Midbrain (tissue), 1 donor: ENCODE measurements around the gene PTP4A2.
A peak's percentile ranks its signal among the peaks of the same experiment; 100 is the strongest.
"Not testable (repeated sequence)": the region's sequence is repeated elsewhere in the genome, so short reads cannot be mapped to it uniquely, and the experiment has no call there.

Experiments used
- DNase-seq: peaks from one replicate; lab custom pipeline; 2025; lab: John Stamatoyannopoulos, UW

The PTP4A2 gene

DNA sequence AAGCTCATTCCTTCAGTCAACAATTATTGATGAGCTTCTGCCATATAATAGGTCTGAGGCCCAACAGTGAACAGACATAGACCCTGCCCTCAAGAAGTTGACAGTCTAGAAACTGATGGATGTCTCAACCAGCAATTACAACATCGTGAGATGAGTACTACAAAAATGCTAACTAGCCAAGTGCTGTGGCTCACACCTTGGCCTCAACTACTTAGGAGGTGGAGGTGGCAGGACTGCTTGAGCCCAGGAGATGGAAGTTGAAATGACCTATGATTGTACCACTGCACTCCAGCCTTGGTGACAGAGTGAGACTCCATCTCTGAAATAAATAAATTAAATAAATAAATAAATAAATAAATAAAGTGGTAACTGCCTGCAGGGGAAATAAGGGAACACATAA lies 11.7 kb upstream of the PTP4A2 start:
- no peak for DNase-seq

DNA sequence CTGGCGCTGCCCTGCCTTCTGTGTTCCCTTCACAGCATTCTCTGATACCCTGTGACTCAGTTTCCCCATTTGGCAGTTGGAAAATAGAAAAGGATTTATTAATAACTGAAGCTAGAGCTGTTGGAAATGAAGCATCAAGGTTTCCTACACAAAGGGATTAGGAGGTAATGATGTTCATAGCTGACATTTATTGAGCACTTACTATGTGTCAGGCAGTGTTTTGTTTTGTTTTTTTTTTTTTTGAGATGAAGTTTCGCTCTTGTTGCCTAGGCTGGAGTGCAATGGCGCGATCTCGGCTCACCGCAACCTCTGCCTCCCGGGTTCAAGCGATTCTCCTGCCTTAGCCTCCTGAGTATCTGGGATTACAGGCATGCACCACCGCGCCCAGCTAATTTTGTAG lies 7.5 kb upstream of the PTP4A2 start:
- DNase-seq: not testable (repeated sequence)

DNA sequence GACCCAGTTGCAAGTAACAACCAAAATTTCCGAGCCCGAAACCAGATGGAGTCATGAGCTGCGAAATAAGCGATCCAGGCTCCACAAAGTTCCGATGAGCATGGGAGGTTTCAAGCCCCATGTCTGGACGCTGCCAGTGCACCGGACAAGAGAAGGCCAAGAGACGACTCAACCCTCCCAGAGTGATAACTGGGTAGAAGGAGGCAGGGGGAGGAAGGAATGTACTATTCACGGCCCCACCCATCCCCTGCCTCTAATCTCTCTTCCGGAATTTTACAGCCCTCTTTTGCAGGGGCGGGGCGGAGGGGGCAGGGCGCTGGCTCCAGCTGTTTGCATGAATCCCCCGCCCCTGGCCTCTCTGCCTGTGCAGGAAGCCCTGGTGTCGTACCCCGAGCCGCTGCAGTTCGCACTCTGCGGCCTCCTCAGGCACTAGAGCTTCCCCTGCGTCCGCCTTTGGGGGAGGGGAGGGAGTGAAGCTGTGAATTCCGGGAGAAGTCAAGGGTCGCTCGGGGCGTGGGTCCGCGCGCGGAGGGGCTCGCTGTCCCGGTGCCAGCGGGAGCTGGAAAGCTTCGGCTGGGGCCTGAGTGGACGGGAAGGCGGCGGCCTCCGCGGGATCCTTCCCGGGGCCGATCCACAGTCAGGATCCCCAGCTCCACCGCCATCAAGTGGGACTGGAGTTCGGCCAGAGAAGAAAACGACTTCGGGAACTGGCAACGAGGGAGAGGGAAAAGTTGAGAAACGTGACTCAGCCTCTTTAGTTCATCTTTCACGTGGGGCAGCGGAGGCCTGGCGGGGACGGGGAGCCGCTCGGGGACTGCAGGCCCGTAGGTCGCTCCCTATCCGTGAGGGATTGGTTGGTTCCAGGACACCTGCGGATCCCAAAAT lies 6.3 kb upstream of the PTP4A2 start:
- peak; percentile 50 for DNase-seq

DNA sequence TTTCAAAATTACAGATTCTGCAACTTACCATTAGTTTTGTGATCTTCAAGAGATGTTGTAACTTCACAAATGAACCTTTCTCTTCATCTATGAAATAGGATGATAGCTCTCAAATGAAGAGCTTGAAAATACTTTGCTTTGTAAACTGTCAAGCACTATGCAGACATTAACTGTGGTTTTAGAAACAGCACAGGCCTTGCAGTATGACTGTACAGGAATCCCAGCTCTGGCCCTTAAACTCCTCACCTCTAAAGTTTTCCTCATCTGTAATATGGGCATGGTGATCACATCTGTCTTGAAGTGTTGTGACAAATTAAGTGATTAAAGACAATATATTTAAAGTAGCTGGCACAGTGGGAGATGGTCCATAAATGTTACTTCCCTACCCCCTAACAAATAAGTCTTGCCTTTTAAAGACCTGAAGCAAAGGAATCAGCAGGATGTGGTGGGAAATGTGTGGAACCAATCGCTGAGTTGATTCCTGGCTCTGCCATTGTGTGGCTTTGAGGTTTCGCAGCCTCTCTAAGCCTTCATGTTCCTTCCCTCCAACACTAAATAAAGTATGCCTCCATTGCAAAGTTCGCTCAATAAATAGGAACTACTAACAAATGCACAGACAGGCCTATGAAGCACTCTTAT lies 5.5 kb upstream of the PTP4A2 start:
- no peak for DNase-seq

DNA sequence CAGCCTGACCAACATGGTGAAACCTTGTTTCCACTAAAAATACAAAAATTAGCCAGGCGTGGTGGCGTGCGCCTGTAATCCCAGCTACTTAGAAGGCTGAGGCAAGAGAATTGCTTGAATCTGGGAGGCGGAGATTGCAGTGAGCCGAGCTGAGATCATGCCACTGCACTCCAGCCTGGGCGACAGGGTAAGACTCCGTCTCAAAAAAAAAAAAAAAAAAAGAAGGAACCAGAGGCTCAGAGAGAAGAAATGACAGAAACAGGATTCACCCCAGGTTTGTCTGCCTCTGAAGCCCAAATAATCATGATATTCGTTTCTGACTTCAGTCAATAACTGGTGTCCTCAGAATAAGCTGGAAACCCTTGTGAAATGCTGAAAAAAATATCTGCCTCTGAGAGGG lies 3.9 kb upstream of the PTP4A2 start:
- not testable (repeated sequence) for DNase-seq

DNA sequence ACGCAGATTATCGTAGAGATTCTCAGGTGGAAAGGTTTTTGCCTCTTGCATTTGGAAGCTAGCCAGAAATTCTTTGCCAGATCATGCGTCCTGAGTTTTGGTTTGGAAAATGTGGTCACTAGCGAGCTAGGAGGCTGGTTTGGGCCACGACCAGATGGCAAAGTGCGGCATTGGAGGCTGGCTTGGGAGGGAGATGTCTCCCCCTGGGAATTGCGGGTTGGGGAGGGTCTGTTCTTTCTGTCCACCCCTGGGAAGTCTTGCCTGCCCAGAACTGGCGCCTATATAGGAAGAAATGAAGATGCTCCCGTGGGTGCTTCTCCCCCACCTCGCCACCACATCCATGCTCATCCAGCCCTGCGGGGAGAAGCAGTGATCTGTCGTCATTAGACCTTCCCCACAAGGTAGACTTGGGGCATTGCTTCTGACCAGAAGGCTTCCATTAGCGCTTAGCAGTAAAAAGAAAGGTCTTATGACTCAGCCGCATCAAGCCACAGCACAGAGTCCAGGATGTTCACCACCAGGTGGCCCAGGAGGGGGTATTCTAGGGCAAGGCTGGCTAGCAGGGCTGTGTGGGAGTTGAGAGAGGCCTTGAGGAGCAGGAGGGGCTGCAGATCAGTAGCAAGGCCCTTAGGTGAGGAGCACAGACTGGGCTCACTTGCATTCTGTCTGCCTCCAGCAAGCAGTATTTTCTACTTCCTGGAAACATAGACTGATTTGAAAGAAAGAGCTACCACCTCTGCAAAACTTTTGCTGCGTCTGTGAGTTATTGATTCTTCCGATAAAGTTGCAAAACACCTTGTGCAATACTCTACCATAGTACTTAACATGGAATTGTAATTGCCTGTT lies 1.5 kb upstream of the PTP4A2 start:
- DNase-seq: no peak

DNA sequence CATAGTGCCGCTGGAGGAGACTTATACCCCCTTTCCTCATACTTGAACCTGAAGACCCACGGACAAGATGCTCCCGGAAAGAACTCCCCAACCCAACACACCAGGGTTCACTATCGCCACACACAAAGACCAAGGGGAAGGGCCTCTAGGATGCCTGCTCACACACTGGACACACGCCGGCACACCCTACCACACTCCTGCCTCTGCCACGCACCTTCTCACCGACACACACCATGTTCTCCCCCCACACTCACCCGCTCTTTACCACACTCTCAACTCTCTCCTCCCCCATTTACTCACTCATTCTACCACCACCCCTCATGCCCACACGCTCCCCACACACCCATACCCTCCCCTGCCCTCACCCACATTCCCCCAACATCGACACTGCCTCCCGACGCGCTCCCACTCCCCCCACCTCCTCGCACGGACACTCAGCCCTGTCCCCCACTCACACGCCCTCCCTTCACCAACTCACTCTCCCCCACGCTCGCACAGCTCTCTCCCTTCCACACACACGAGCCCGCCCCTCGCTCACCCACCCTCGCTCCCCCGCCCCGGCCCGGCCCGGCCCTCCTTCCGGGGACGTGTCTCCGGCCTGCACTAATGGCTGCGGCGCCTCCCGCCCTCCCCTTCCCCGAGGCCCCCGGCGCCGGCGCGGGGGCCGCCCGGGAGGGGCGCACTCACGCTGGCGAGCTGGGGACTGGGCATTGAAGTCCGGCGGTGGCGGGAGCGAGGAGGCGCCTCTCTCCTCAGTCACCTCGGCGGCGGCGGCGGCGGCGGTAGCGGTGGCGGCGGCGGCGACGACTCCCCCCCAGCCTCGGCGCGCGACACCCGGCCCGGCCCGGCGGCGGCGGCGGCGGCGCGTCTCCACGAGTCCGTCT lies 626 bp downstream of the PTP4A2 start:
- peak; percentile 88 for DNase-seq

DNA sequence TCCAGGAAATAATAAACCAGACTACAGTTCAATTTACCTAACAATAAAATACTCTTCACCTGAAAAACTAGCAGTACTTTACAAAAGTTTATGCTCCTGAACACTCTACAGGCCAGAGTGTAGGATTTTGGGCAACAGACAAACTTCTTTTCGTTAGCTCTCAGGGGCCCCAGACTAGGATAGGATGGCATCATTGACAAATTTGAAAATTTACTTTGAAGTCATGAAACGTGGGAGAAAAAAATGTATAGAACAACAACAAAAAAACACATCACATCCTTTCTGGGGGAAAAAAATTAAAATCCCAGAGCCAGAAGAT lies 1.2 kb downstream of the PTP4A2 start:
- no peak for DNase-seq

DNA sequence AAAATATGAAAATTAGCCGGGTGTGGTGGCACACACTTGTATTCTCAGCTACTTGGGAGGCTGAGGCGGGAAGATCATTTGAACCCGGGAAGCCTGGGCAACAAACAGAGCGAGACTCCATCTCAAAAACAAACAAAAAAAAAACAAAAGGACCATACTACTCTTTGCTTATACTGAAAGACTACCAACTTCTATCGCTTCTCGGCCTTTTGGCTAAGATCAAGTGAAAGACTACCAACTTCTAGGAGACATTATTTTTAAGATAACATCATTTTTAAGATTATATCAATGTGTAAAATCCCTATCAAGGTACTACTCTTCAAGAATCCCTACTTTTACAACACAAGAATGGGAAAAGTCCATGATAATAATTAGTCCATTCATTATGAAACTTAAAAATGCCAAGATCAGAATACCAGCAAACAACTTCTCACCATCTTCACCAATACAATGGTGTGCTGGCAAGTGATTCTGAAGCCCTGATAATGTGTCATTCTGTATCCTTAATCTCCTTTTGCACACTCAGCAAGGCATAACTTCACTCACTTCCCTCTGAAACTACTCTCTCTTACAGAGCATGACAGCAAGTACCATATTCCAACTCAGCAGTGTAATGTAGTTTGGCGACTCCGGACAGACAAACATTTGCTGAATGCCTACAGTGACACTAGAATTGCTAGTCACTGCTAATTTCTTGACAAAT lies 1.7 kb downstream of the PTP4A2 start:
- DNase-seq: no peak

DNA sequence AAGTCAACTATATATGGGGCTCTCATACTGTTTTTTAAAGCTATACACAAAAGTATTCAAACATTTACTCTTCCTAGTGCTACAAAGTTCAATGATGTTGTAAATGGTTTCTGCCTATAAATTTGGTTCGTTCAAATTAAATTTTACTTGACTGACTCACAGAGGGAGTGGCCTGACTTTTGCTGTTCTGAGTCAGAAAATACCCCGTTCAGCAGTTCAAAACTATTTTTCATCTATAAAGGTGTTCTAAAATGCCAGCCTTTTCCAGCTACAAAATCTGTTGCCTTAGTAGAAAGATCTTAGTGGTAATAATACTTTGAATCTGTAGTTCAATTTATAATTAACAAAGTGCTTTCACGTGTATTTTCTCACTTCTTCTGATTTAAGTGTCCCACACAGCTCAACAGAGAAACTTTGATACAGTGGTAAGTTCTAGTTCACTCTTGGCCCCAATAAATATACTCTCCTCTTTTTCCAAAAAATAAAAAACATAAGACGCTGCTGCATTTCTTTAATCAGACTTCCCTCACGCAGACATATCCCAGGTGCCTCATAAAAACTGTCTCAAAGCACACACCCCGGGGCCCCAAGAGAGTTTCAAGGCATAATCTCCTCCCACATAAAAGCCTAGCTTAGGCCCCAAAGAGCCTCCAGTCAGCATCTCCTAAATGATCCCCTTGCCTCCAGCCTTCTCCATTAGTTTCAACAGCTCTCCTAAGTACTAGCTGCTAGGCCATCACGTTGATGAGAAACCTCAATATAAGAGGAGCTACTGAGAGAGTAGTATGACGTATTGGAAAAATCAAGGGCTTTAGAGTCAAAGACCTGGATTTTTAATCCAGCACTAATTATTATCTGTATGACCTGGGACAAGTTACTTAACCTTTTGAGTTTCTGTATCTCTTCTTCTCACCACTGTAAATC lies 3.2 kb downstream of the PTP4A2 start:
- DNase-seq: no peak

DNA sequence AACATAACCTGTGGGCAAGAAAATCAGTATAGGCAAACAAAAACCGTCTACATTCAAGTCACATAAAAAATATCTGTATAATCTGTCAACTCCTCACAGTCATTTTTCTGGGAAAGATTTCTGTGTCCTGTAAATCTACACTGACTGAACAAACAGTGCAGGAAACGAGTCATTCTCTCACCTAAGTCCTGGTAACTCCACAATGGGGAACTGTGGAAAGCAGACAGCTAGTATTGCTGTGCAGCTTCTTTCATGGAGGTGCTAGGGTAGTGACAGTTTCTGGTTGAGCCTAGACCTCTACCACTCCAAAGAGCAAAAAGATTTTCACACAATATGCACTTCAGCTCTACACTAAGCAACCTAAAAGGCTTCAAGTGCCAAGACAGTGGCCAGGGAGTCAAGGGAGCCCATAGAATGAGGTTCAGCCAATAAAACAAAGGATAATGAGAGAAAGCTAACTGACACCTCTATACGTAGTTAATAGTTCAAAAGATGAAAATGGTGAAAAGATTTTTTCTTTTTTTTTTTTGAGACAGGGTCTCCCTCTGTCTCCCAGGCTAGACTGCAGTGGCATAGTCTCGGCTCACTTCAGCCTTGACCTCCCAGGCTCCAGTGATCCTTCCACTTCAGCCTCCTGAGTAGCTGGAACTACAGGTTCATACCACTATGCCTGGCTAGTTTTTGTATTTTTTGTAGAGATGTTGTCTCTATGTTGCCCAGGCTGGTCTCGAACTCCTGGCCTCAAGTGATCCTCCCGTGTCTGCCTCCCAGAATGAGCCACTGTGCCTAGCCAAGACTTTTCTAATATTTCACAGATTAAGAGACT lies 5.5 kb downstream of the PTP4A2 start:
- DNase-seq: no peak

DNA sequence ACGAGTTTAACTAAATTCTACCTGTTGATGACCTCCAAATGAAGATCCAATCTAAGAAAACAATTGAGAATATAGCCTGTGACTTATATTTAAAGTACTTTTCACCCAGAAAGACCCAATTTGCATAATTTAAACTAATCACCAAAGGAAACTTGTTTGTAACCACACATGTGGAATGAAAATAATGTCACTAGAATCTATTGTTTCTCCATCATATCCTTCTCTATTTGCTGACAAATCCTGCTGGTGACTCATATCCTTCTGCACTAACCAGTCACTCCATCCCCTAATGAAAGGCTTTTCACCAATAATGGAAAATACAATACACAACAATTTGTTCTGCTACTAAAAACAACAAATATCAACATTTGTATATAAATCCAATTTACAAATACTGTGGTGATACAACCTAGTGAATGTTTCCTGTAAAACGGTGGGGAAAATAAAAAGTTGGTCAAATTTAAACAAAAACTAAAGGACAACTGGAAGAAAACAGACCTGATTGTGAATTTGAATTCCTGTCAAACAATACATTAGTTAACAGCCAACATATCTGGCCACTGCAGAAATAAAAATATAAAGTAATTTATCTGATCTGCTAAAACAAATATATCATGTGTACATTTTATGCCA lies 6.5 kb downstream of the PTP4A2 start:
- DNase-seq: no peak

DNA sequence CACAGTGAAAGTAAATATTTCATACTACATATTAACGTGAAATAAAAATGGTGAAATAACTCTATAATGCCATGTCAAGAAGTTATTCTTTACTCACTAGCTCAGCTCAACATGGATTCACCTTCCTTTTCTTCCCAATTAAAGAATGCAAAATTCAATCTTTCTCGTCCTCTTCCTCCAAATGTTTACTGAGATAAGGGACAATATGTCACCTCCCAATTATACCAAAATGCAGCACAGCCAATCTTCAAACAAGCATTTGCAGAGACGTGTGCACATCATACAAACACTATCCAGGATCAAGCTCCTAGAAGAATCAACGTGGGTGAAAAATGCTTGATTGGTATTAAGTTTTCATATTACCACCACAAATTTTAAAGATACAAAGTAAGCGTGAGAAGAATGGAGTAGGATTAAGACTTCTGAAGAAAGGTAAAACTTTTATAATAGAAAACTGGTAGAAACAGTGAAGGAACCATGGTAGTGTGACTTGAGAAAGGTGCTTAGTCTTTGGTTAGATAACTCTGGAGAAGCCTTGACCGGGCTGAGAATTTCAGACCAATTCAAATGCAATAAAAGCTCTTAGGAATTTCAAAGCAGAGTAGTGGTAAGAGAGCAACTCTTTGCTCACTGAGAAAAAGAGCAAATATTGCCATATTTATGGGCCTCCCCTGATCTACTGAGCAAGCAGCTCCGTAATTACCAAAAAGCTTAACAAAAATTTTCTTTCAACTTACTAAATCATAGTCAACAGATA lies 7.2 kb downstream of the PTP4A2 start:
- DNase-seq: no peak

DNA sequence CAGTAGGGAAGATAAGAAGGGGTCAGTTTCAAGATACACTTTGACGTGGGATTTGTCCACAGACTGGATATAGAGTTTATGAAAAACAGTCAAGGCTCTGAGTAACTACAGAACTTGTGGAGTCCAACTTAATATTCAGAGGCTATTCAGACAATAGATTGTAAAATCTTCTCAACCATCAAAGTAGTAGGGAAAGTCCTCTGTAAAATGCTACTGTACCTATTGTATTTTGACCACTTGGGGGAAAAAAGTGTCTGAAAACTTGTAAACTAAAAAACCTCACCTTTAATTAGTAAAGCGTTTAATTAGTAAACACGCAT lies 10.5 kb downstream of the PTP4A2 start:
- DNase-seq: no peak

DNA sequence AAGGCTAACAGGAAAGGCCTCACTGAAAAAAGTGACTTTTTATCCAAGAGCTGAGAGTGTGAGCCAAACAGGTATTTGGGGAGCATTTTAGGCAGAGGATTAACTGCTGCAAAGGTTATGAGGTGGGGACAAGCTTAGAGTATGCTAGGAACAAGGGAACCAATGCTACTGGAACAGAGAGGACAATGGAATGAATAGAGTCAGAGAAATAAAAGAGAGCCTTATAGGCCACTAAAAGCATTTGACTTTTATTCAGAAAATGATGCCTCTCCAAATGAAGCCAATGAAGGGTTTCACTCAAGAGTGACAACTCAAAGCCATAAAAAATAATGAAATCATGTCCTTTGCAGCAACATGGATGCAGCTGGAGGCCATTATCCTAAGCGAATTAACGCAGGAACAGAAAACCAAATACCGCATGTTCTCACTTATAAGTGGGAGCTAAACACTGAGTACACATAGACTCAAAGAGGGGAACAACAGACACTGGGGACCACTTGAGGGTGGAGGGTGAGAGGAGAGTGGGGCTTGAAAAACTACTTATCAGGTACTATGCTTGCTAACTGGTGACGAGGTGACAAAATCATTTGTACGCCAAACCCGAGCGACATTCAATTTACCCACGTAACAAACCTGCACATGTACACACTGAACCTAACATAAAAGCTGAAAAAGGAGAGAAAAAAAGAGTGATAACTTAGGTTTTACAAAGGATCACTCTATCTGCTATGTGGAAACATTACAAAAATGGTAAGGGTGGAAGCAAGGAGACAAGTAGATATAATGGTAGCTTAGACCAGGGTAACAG lies 11.1 kb downstream of the PTP4A2 start:
- peak; percentile 46 for DNase-seq

DNA sequence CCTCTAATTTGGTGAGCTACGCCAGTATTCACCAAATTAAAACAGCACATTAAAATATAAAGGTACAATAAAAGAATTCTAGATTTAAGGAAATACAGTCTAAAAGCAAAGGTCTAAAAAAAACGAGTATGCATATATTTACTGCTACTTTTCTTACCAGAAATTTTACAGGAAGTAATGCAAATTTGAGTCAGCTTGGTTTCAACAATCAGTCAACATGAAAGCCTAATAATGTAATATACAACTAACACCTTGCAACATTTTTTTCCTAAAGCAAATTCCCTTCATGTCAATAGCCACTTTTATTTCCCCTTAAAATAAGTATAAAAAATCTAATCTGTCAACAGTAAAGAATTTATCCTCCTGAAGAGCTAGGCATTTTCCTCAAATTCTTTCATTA lies 11.9 kb downstream of the PTP4A2 start:
- DNase-seq: no peak

DNA sequence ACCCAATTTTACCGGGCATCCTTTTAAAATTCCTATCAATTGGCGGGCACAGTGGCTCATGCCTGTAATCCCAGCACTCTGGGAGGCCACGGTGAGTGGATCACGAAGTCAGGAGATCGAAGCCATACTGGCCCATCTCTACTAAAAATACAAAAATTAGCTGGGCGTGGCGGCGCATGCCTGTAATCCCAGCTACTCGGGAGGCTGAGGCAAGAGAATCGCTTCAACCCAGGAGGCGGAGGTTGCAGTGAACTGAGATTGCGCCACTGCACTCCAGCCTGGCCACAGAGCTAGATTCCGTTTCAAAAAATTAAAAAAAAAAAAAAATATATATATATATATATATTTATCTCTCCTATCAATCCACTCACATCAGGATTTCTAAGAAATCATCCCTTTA lies 12.3 kb downstream of the PTP4A2 start:
- not testable (repeated sequence) for DNase-seq
